HG02885 (cell line): Measurements from ENCODE around the gene HNF1A.
"Not testable (repeated sequence)": the region's sequence is repeated elsewhere in the genome, so short reads cannot be mapped to it uniquely, and the experiment has no call there.

Experiments
- ATAC-seq: cut with Tn5 transposase; IDR thresholded peaks from one replicate; pipeline ENCODE4 v1.9.1; 2021; ENCODE audit warnings: mild to moderate bottlenecking; ENCODE audit not compliant: unreplicated experiment, poor library complexity

Gene HNF1A

GRCh38 chr12:121036810-121037326, 58.5 kb downstream of the HNF1A start:
- no peak for ATAC-seq

DNA sequence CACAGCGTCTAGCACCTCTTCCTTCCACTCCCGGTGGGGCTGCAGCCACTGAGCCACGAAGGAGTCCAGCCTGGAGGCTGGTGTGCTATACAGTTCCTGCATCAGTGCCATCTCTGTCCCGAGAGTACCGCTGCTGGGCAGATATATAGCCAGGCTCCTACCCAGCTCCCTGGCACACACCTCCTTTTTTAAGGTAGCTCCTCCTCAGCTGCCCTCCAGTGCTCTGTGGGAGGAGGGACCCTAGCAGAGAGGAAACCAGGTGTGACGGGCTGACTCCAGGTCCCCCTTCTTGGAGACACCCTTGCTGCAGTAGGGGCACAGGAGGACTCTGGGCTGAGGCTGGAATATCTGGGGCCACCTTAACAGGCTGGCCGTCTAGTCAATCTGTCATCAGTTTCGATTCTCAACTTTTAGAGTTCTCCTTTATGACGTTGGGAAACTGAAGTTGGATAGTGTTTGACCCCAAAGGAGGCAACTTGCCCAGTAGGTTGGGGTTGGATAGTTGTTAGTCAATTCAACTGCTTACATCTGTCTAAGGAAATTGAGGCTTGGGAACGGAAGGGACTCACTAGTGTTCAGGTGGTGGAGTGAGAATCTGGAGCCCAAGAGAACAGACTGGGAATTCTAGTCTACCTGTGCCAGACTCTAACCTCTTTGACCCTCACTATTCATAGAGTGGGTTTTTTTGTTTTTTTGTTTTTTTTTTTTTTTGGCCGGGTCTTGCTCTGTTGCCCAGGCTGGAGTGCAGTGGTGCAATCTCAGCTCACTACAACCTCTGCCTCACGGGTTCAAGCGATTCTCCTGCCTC, 60.7 kb downstream of the HNF1A start, which contains the start of gene OASL:
TSS of gene OASL (minus strand) at position 386 of the 808 bp plus-strand sequence. CDS start at position 111, 275 bp downstream.
- peak; percentile 66 for ATAC-seq

- ATAC-seq: no peak
Observed at GRCh38 chr12:121043067-121043466, 64.7 kb downstream of the HNF1A start.

DNA sequence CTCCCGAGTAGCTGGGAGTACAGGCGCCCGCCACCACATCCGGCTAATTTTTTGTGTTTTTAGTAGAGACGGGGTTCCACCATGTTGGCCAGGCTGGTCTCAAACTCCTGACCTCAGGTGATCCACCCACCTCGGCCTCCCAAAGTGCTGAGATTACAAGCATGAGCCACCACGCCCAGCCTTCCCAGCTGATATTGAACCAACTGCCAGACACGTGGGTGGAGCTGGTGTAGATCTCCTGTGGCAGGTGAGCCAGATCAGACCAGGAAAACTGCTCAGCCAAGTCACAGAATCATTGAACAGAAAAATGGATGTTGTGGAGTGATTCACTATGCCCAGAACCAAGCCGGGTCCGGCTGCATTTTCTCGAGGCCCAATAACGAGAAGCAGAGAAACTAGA, 69.1 kb downstream of the HNF1A start:
- not testable (repeated sequence) for ATAC-seq

DNA sequence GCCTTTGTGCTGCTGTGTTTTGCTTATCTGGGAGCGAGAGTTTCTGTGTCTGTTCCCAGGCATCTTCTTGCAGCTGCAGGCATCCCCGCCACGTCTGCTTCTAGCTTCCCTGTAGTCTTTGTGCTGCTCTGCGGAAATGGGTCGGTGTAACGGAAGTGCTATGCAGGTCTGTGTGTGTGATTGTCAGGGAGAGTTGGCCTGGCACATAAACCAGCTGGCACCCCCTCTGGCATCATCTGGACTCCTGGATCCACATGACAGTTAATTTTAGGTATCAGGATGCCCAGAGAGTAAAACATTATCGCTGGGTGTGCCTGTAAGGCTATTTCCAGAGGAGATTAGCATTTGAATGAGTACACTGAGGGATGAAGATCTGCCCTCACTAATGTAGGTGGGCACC, 70.1 kb downstream of the HNF1A start:
- ATAC-seq: no peak

DNA sequence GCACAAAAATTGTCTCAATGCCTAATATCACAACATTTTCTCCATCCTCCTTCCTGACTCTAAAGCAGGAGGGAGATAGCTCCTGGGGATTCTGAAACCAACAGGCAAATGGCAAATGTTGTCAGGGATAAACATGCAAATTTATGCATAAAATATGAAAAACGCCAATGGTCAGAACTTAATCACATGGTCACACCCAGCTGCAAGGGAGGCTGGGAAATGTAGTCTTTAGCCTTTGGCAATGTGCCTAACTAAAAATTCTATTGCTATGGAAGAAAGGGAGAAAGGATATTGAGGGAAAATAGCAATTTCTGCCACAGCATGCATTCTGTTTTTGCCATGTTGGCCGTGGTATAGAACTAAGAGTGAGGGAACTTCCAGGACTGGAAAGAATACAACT, 72.4 kb downstream of the HNF1A start:
- no peak for ATAC-seq
